Amniotic stem cell (primary cell): ENCODE results near the gene TP53BP2.
"Not testable (repeated sequence)": the region's sequence is repeated elsewhere in the genome, so short reads cannot be mapped to it uniquely, and the experiment has no call there.

Experiments used
- DNase-seq: peaks from one replicate; lab custom pipeline; 2025; lab: John Stamatoyannopoulos, UW

TP53BP2 gene

GRCh38 chr1:223828162-223828848, 17.4 kb downstream of the TP53BP2 start:
- no peak for DNase-seq

- no peak for DNase-seq
Observed at GRCh38 chr1:223827193-223827663, 18.5 kb downstream of the TP53BP2 start.

- no peak for DNase-seq
Observed at GRCh38 chr1:223825767-223826748, 19.7 kb downstream of the TP53BP2 start.

GRCh38 chr1:223824712-223825111, 21.0 kb downstream of the TP53BP2 start:
- DNase-seq = no peak

DNA sequence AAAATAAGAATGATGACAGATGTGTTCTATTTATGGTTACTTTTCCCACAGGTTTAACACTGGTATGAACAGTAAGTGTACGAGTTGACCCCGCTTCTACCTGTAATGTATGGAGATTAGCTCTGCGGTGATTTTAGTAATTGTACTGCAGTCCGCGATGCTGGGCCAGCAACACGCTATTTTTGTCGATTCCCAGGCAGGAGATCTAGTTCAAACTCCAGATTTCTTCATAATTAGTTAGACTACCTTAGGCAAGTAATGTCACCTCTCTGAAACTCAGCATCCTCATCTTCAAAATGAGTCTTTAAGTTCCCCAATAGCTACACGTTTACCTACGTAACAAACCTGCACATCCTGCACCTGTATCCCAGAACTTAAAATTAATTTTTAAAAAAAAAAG, 21.5 kb downstream of the TP53BP2 start:
- DNase-seq = no peak

- DNase-seq = no peak
Observed at GRCh38 chr1:223820971-223821370, 24.8 kb downstream of the TP53BP2 start.

DNA sequence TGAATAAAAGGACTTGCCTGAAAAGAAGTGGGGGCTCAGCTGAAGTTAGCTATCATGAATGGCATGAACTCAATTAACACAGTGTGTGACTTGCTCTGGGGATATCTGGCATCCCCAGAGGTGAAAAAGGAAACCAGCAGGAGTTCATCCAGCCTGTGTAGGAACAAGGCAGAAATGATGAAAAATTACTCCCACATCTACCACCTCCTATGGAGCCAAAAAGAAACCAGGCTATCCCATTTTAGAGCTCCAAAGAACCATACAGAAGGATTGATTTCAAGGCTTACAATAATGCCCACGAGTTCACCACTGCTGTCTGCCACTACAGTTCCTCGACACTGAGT, 25.3 kb downstream of the TP53BP2 start:
- DNase-seq = no peak

DNA sequence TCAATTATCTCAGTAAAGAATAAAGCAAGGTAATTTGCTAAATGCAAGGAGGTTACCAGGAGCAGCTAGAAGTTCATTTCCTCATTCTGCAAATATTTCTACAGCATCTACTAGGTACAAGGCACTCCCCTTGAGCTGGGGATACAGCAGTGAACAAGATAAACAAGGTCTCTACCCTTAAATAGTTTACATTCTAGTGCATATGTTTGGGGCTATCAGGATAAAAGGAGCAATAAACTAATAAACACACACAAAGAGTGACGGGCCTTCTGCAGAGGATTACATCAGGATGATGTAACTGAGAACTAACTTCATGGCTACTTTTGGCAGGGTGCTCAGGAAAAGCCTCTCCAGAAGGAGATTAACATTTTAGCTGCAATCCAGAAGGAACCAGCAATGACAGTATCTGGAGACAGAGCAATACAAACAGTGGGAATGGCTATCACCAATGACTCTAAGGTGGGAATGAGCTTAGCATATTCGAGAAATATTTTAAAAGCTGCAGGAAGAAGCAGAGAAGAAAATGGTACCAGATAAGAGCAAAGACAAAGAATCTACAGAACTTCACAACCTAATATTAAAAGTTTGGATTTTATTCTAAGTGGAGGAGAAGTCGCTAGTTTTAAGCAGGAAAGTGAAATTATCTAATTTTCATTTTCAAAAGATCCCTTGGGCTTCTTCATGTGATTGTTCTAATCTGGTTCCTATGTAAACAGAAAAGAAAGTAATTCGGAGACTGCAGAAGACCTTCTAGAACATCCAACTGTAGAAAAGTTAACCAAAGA, 25.8 kb downstream of the TP53BP2 start:
- no peak for DNase-seq

DNA sequence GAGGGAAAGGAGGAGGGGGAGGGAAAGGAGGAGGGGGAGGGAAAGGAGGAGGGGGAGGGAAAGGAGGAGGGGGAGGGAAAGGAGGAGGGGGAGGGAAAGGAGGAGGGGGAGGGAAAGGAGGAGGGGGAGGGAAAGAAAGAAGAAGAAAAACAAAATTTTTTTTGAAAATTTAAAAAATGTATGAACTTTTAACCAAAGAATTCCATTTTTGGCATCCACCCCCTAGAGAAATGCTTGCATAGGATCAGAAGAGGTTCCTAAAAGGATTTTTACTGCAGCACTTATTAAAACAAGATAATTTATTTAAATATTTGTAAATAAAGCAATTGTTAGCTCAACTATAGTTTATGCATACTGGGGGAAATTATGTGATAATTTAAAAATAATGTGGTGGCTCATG, 28.5 kb downstream of the TP53BP2 start:
- DNase-seq = not testable (repeated sequence)

- no peak for DNase-seq
Observed at GRCh38 chr1:223815865-223816264, 29.9 kb downstream of the TP53BP2 start.

- no peak for DNase-seq
Observed at GRCh38 chr1:223815020-223815853, 30.5 kb downstream of the TP53BP2 start.

GRCh38 chr1:223813645-223814044, 32.1 kb downstream of the TP53BP2 start:
- DNase-seq = no peak

DNA sequence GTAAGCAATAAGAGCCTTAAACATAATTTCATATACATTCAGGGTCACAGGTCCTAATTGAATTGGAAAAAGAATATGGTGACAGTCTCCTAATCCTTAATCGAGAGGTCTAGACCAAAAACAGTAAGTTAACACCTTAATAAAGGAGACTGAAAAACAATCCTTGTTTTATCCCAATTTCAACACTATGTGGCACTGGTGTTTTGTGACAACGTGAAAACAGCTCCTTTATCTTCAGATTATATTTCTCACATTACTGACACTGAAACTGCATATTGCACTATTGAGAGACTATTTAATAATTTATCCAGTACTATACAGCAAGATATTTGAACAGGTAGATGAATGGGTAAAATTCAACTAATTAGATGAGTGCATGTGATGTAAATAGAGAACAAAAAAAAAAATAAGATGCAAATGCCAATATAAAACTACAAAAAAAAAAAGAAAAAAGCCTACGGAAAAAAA, 34.1 kb downstream of the TP53BP2 start:
- no peak for DNase-seq

DNA sequence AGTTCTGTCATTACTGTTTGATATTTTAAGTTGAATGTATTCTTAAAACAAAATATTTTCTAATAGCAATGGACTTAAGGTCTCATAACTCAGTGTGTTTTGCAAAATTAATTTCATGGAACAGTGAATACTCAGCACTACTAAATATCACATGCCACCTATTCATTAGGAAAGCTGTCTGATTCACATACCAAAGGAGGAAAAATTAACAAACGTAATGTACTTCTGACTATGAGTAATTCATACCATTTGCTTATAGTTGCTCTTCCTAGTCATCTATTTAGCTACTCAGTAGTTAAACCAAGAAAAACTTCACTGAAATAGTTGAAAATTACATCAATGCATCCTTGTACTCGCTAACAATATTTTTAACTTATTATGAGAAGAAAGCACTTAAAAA, 35.2 kb downstream of the TP53BP2 start:
- no peak for DNase-seq

- not testable (repeated sequence) for DNase-seq
Observed at GRCh38 chr1:223809905-223810304, 35.8 kb downstream of the TP53BP2 start.

- DNase-seq = no peak
Observed at GRCh38 chr1:223803211-223803610, 42.5 kb downstream of the TP53BP2 start.

DNA sequence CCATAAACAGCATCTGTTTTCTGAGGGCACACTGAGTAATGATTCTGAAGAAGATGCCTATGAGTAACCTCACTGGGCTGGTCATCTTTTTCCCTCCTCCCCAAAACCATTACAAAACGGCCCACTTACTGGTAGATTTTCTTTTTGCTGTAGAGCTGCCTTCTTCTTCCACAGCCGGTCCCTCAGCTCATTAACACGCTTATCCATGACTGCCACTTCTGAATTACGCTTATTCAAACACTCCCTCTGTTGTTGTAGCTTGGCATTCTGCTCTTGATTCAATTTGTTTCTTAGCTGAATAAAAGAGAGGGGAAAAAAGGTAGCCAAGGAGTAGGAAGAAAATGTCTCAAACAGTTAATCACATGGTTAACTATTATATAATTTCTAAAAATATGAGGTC, 43.1 kb downstream of the TP53BP2 start:
- DNase-seq = no peak

GRCh38 chr1:223802032-223802431, 43.7 kb downstream of the TP53BP2 start:
- DNase-seq = no peak

- DNase-seq = no peak
Observed at GRCh38 chr1:223796210-223796609, 49.5 kb downstream of the TP53BP2 start.

DNA sequence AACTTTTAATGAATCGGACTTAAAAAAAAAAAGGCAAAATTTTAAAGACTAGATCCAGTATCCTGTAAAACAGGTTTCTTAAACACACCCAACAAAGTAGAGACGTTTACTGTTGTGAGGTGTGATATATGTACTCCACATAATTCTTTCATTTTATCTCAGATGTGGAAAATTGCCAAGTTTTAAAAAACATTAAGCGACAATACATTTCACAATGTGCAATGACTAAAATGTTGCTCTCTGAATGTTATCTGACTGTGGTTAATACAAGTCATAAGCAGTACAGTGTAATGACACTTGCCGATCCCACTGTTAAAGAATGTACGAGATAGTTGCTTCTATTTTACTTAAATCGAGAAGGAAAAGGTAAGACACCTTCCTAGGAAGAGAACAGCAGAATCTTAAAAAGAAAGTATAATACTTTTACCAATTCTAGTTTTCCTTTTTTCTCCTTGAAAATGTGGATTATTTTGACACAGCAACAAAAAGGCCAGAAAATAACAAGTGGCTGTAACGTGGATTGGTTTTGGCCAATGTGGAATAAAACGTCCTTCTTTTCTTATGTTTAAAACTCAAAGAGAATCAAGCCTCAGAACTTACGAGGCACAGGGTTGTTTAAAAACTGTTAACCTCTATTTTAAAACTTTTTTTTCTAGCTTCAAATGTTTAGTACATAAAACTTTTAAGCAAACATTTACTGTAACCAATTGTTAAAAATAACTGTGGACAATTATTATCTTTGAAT, 51.4 kb downstream of the TP53BP2 start:
- DNase-seq = no peak

GRCh38 chr1:223793716-223794115, 52.0 kb downstream of the TP53BP2 start:
- no peak for DNase-seq
